A549 (cell line): Measurements from ENCODE around the gene PTGER4.

Experiments used
- CHD2 ChIP-seq: fragments of 150-350 bp; IDR thresholded peaks from 2 replicates; pipeline ENCODE4 v1.6.1; 2014; ENCODE audit warnings: low read length; ENCODE audit not compliant: partially characterized antibody
- CTCF ChIP-seq: fragments of >200 bp; sonication (Bioruptor Twin); formaldehyde crosslinking; IDR thresholded peaks from 3 replicates; pipeline ENCODE4 v1.5.1; 2016
- ELK1 ChIP-seq: fragments of 150-350 bp; IDR thresholded peaks from 2 replicates; pipeline ENCODE4 v1.6.1; 2014; ENCODE audit warnings: low read depth, mild to moderate bottlenecking, low read length
- HOXA7 ChIP-seq: fragments of 250-450 bp; sonication (Bioruptor Pico); IDR thresholded peaks from 2 replicates; pipeline ENCODE4 v1.5.0; 2020; ENCODE audit warnings: mild to moderate bottlenecking, moderate library complexity
- USF2 ChIP-seq: fragments of 450-650 bp; IDR thresholded peaks from 2 replicates; pipeline ENCODE4 v1.6.1; 2014; ENCODE audit warnings: antibody characterized with exemption

- TF ChIP-seq USF2 (no peak), CTCF (no peak), ELK1 (no peak), CHD2 (no peak), HOXA7 (CRISPR knock-in tag) (no peak)
These were observed 37.6 kb downstream of the PTGER4 start for GRCh38 chr5:40717281-40717680.
